GM21526 (cell line): ENCODE measurements around the gene PLP2.
"Not testable (repeated sequence)": the region's sequence is repeated elsewhere in the genome, so short reads cannot be mapped to it uniquely, and the experiment has no call there.

ENCODE experiments used
- ATAC-seq: cut with Tn5 transposase; IDR thresholded peaks from one replicate; pipeline ENCODE4 v1.9.1; 2021; ENCODE audit warnings: moderate library complexity; ENCODE audit not compliant: unreplicated experiment, low FRiP score

The PLP2 gene

GRCh38 chrX:49171752-49172279 is at the start of gene PLP2:
PLP2 (plus strand) TSS chrX:49171898; CDS start chrX:49172001, 103 bp downstream.
- no peak for ATAC-seq

GRCh38 chrX:49122499-49122898 is 49.2 kb upstream of the PLP2 start:
- no peak for ATAC-seq

GRCh38 chrX:49127742-49128258 is 43.9 kb upstream of the PLP2 start:
- not testable (repeated sequence) for ATAC-seq

- ATAC-seq: no peak
Observed at GRCh38 chrX:49129427-49129826, 42.3 kb upstream of the PLP2 start.

GRCh38 chrX:49132275-49132674 is 39.4 kb upstream of the PLP2 start:
- not testable (repeated sequence) for ATAC-seq

- ATAC-seq: no peak
Observed at GRCh38 chrX:49133759-49134158, 37.9 kb upstream of the PLP2 start.

GRCh38 chrX:49137492-49137891 is 34.2 kb upstream of the PLP2 start:
- ATAC-seq: no peak

GRCh38 chrX:49139713-49140112 is 32.0 kb upstream of the PLP2 start:
- no peak for ATAC-seq

GRCh38 chrX:49142264-49142663 is 29.4 kb upstream of the PLP2 start:
- ATAC-seq: not testable (repeated sequence)

GRCh38 chrX:49143154-49143553 is 28.5 kb upstream of the PLP2 start:
- ATAC-seq: not testable (repeated sequence)

GRCh38 chrX:49147282-49147681 is 24.4 kb upstream of the PLP2 start:
- ATAC-seq: no peak

GRCh38 chrX:49147936-49148335 is 23.8 kb upstream of the PLP2 start:
- ATAC-seq: no peak

- not testable (repeated sequence) for ATAC-seq
Observed at GRCh38 chrX:49148390-49149100, 23.2 kb upstream of the PLP2 start.

- not testable (repeated sequence) for ATAC-seq
Observed at GRCh38 chrX:49149291-49149690, 22.4 kb upstream of the PLP2 start.

GRCh38 chrX:49153467-49153866 is 18.2 kb upstream of the PLP2 start:
- no peak for ATAC-seq

GRCh38 chrX:49155243-49155899 is 16.3 kb upstream of the PLP2 start:
- no peak for ATAC-seq

GRCh38 chrX:49155900-49156837 is 15.5 kb upstream of the PLP2 start:
- ATAC-seq: peak; percentile 77

GRCh38 chrX:49157194-49157593 is 14.5 kb upstream of the PLP2 start:
- no peak for ATAC-seq

GRCh38 chrX:49160908-49161307 is 10.8 kb upstream of the PLP2 start:
- no peak for ATAC-seq

- ATAC-seq: no peak
Observed at GRCh38 chrX:49161632-49162031, 10.1 kb upstream of the PLP2 start.

GRCh38 chrX:49162620-49163019 is 9.1 kb upstream of the PLP2 start, which contains the start of gene MAGIX:
MAGIX (plus strand) TSS chrX:49162758; CDS start chrX:49162890, 132 bp downstream.
- no peak for ATAC-seq
